Measurements from ENCODE around the gene UBXN6.

- TF ChIP-seq POLR2A (IDR thresholded peaks at IDR 0.05; ENCODE audit: low read length) (no peak), SMC3 (IDR thresholded peaks at IDR 0.05) (no peak), CTCF (IDR thresholded peaks at IDR 0.05) (no peak), JUN (IDR thresholded peaks at IDR 0.05) (no peak), KDM1A (IDR thresholded peaks at IDR 0.05; ENCODE audit: low read depth) (no peak), MYC (IDR thresholded peaks at IDR 0.05; ENCODE audit: borderline replicate concordance, low read length) (no peak), ZC3H11A (IDR thresholded peaks at IDR 0.05) (no peak), RAD21 (conservative IDR thresholded peaks at IDR 0.05 in 1 of 2, IDR thresholded peaks at IDR 0.05 in 1 of 2) (no peak), REST (IDR thresholded peaks at IDR 0.05) (no peak), ELK1 (IDR thresholded peaks at IDR 0.05; ENCODE audit: low read depth, low read length) (no peak), MAZ (IDR thresholded peaks at IDR 0.05; ENCODE audit: borderline replicate concordance, low read depth, low read length) (no peak), MAX (IDR thresholded peaks at IDR 0.05) (no peak), JUNB (IDR thresholded peaks at IDR 0.05) (no peak)
Observed at GRCh38 chr19:4423416-4424126, 34.0 kb downstream of the UBXN6 start.
